ENCODE results near the gene PTH2R.
"Not testable (repeated sequence)": the region's sequence is repeated elsewhere in the genome, so short reads cannot be mapped to it uniquely, and the experiment has no call there.

The PTH2R gene

GRCh38 chr2:208531361-208531760, 124.8 kb downstream of the PTH2R start:
- Histone ChIP-seq H3F3A (ENCODE audit: control insufficient read depth, insufficient read depth) (no peaks in the 10 kb centered on the region), H3K9me3 (ENCODE audit: control insufficient read depth, insufficient read depth, low read length) (no peaks in the 10 kb centered on the region), H3K27me3 (ENCODE audit: control insufficient read depth, low read length) (no peaks in the 10 kb centered on the region), H3K4me1 (ENCODE audit: control insufficient read depth, low read length) (no peaks in the 10 kb centered on the region), H3K36me3 (ENCODE audit: control insufficient read depth, low read length) (no peaks in the 10 kb centered on the region), H4K20me1 (ENCODE audit: control insufficient read depth, insufficient read depth, low read depth, low read length) (no peaks in the 10 kb centered on the region), H3K27ac (ENCODE audit: low read depth, low read length) (no peak overlapping the region), H3K79me2 (ENCODE audit: control insufficient read depth, low read length) (no peaks in the 10 kb centered on the region), H3K4me2 (ENCODE audit: low read length) (no peak overlapping the region), H3K4me3 (ENCODE audit: low read length) (no peak overlapping the region), H3K9me2 (replicated peaks; ENCODE audit: control insufficient read depth, low read length) (no peaks in the 10 kb centered on the region)
- TF ChIP-seq EZH2phosphoT487 (IDR thresholded peaks at IDR 0.05; ENCODE audit: borderline replicate concordance, low read length): no peak
- no peak for TF ChIP-seq CTCF (IDR thresholded peaks at IDR 0.05; ENCODE audit: low read depth, low read length, poor library complexity, severe bottlenecking)

DNA sequence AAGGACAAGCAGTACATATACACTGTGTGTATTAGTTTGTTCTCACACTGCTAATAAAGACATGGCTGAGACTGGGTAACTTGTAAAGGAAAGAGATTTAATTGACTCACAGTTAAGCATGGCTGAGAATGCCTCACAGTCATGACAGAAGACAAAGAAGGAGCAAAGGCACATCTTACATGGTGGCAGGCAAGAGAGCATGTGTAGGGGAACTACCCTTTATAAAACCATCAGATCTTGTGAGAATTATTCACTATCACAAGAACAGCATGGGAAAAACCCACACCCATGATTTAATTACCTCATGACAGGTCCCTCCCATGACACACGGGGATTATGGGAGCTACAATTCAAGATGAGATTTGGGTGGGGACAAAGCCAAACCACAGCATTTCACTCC, 129.0 kb downstream of the PTH2R start:
- not testable (repeated sequence) for H3K4me1 ChIP-seq (ENCODE audit: control insufficient read depth, low read length); H3K9me2 ChIP-seq (replicated peaks; ENCODE audit: control insufficient read depth, low read length); H3K9me3 ChIP-seq (ENCODE audit: control insufficient read depth, insufficient read depth, low read length); H3K79me2 ChIP-seq (ENCODE audit: control insufficient read depth, low read length); H3K4me3 ChIP-seq (ENCODE audit: low read length); H3K27me3 ChIP-seq (ENCODE audit: control insufficient read depth, low read length); H3K36me3 ChIP-seq (ENCODE audit: control insufficient read depth, low read length); H3F3A ChIP-seq (ENCODE audit: control insufficient read depth, insufficient read depth); H3K4me2 ChIP-seq (ENCODE audit: low read length); H3K27ac ChIP-seq (ENCODE audit: low read depth, low read length); H4K20me1 ChIP-seq (ENCODE audit: control insufficient read depth, insufficient read depth, low read depth, low read length)

- no peak overlapping the region for H3K4me3 ChIP-seq (ENCODE audit: low read length)
- H3K36me3 ChIP-seq (ENCODE audit: control insufficient read depth, low read length): no peaks in the 10 kb centered on the region
- H3K4me2 ChIP-seq (ENCODE audit: low read length): no peak overlapping the region
- H3K27me3 ChIP-seq (ENCODE audit: control insufficient read depth, low read length): peaks cover 3% of the 10 kb centered on the region; the same call in 1 of the 2 replicates
- H3K79me2 ChIP-seq (ENCODE audit: control insufficient read depth, low read length): no peaks in the 10 kb centered on the region
- H3K27ac ChIP-seq (ENCODE audit: low read depth, low read length): no peak overlapping the region
- H3F3A ChIP-seq (ENCODE audit: control insufficient read depth, insufficient read depth): no peaks in the 10 kb centered on the region
- no peaks in the 10 kb centered on the region for H3K4me1 ChIP-seq (ENCODE audit: control insufficient read depth, low read length)
- H3K9me3 ChIP-seq (ENCODE audit: control insufficient read depth, insufficient read depth, low read length): no peaks in the 10 kb centered on the region
- no peak for TF ChIP-seq EZH2phosphoT487 (IDR thresholded peaks at IDR 0.05; ENCODE audit: borderline replicate concordance, low read length)
- TF ChIP-seq CTCF (IDR thresholded peaks at IDR 0.05; ENCODE audit: low read depth, low read length, poor library complexity, severe bottlenecking): no peak
- no peaks in the 10 kb centered on the region for H3K9me2 ChIP-seq (replicated peaks; ENCODE audit: control insufficient read depth, low read length)
- H4K20me1 ChIP-seq (ENCODE audit: control insufficient read depth, insufficient read depth, low read depth, low read length): no peaks in the 10 kb centered on the region
Observed at GRCh38 chr2:208541461-208541988, 134.9 kb downstream of the PTH2R start.

DNA sequence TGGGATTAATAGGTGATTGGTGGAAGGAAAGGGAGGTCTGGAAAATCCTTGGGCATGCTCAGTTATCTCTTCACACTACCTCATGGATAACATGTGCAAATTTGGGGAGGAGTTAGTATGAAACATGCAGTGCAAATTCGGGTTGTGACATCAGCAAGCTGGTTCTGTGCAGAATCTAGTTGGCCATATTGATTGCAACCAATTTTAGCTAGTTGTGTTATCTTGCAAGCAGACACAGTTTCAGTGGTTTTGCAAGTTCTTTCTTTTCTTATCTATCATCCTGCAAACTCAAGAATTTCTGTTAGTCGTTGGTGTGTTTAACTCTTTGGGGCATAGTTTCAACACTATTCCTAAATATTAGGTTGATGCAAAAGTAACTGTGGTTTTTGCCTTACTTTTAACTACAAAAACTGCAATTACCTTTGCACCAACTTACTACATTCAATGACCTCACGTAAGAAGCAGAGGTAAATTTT, 135.4 kb downstream of the PTH2R start:
- Histone ChIP-seq H3K4me2 (ENCODE audit: low read length) (no peak overlapping the region), H3K4me1 (ENCODE audit: control insufficient read depth, low read length) (no peaks in the 10 kb centered on the region), H3F3A (ENCODE audit: control insufficient read depth, insufficient read depth) (no peaks in the 10 kb centered on the region), H4K20me1 (ENCODE audit: control insufficient read depth, insufficient read depth, low read depth, low read length) (no peaks in the 10 kb centered on the region), H3K79me2 (ENCODE audit: control insufficient read depth, low read length) (no peaks in the 10 kb centered on the region), H3K9me3 (ENCODE audit: control insufficient read depth, insufficient read depth, low read length) (no peaks in the 10 kb centered on the region), H3K9me2 (replicated peaks; ENCODE audit: control insufficient read depth, low read length) (no peaks in the 10 kb centered on the region), H3K36me3 (ENCODE audit: control insufficient read depth, low read length) (no peaks in the 10 kb centered on the region), H3K4me3 (ENCODE audit: low read length) (no peak overlapping the region), H3K27ac (ENCODE audit: low read depth, low read length) (no peak overlapping the region), H3K27me3 (ENCODE audit: control insufficient read depth, low read length) (peaks cover 3% of the 10 kb centered on the region; the same call in 1 of the 2 replicates)
- TF ChIP-seq CTCF (IDR thresholded peaks at IDR 0.05; ENCODE audit: low read depth, low read length, poor library complexity, severe bottlenecking): no peak
- no peak for TF ChIP-seq EZH2phosphoT487 (IDR thresholded peaks at IDR 0.05; ENCODE audit: borderline replicate concordance, low read length)

All from DOHH2 (cell line).